ENCODE measurements around the gene MICU2.

Gene MICU2

GRCh38 chr13:21526707-21527540 is 77.0 kb downstream of the MICU2 start:
- TF ChIP-seq, protein P1, sequence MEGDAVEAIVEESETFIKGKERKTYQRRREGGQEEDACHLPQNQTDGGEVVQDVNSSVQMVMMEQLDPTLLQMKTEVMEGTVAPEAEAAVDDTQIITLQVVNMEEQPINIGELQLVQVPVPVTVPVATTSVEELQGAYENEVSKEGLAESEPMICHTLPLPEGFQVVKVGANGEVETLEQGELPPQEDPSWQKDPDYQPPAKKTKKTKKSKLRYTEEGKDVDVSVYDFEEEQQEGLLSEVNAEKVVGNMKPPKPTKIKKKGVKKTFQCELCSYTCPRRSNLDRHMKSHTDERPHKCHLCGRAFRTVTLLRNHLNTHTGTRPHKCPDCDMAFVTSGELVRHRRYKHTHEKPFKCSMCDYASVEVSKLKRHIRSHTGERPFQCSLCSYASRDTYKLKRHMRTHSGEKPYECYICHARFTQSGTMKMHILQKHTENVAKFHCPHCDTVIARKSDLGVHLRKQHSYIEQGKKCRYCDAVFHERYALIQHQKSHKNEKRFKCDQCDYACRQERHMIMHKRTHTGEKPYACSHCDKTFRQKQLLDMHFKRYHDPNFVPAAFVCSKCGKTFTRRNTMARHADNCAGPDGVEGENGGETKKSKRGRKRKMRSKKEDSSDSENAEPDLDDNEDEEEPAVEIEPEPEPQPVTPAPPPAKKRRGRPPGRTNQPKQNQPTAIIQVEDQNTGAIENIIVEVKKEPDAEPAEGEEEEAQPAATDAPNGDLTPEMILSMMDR (IDR thresholded peaks at IDR 0.05) = no peak

- TF ChIP-seq, protein P1 (IDR thresholded peaks at IDR 0.05) = no peak
These were observed 81.1 kb downstream of the MICU2 start for GRCh38 chr13:21522847-21523246.

- TF ChIP-seq, protein P1 (IDR thresholded peaks at IDR 0.05) = no peak
These were observed 81.8 kb downstream of the MICU2 start for GRCh38 chr13:21522130-21522529.

- TF ChIP-seq, protein P1 (IDR thresholded peaks at IDR 0.05) = no peak
These were observed 85.3 kb downstream of the MICU2 start for GRCh38 chr13:21518617-21519144.

GRCh38 chr13:21517576-21517975 is 86.4 kb downstream of the MICU2 start:
- TF ChIP-seq, protein P1 (IDR thresholded peaks at IDR 0.05) = no peak

- TF ChIP-seq, protein P1 (IDR thresholded peaks at IDR 0.05) = no peak
These were observed 87.2 kb downstream of the MICU2 start for GRCh38 chr13:21516805-21517204.

DNA sequence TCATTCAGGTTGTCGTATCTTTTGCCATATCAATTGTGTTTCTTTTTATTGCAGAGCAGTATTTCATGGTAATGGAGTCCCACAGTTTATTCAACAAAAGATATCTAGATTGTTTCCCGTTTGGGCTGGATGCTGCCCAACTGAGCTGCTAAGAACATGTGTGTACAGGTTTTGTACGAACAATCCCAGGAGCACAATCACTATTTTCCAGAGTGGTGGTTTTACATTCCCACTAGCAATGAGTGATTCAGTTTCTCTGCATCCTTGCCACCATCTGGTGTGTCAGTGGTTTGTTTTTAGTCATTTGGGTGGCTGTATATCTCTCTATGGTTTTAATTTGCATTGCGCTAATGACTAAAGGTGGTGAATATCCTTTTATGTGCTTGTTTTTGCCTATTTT is 92.1 kb downstream of the MICU2 start:
- TF ChIP-seq, protein P1 (IDR thresholded peaks at IDR 0.05) = no peak

Data from LNCAP (cell line).